ENCODE results near the gene AQP1. TPM values are rescaled to one million over a fixed set of nuclear protein-coding genes. Genes with fewer than 3 reads are reported as not detected.

AQP1 gene
- total RNA-seq, 1 donor from 2014 or later = 253 TPM

DNA sequence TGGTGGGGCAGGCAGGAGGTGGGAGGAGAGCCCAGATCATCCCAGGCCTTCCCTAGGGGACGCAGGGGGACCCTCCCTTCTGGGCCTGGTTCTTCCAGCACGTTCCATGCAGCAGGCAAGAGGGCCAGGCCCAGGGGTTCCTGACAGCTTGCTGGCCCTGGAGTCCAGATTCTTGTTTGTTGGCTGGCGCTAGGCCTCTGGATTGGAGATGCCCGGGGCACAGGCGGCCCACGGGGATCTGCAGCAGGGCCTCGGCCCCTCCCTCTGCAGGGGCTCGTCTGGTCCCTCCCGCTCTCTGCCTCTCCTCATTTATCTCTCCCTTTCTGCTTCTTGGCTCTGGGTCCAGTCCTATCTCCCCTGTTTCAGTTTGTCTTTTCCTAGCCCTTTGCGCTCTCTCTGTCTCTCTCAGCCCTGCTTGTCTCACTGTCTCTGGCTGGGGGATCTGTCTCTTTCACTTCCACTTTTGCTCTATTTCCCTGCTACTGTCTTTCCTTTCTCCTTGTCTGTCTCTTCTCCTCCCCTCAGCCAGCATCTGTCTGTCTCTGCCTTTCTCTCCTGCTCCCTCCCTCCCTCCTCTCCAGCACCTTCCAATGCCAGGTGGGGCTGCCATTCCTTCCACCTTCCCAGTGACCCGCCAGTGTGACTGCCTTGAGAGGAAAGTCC, 1.1 kb upstream of the AQP1 start:
- H3K27ac ChIP-seq (replicated peaks) = peak overlapping the region; percentile 92
- no peaks in the 10 kb centered on the region for H3K36me3 ChIP-seq
- H3K4me3 ChIP-seq = peak overlapping the region; percentile 70
- H3K9me3 ChIP-seq (replicated peaks) = no peaks in the 10 kb centered on the region
- no peak for DNase-seq
- intact Hi-C loops (cut with micrococcal nuclease) = no loop called here
- TF ChIP-seq, protein P1, sequence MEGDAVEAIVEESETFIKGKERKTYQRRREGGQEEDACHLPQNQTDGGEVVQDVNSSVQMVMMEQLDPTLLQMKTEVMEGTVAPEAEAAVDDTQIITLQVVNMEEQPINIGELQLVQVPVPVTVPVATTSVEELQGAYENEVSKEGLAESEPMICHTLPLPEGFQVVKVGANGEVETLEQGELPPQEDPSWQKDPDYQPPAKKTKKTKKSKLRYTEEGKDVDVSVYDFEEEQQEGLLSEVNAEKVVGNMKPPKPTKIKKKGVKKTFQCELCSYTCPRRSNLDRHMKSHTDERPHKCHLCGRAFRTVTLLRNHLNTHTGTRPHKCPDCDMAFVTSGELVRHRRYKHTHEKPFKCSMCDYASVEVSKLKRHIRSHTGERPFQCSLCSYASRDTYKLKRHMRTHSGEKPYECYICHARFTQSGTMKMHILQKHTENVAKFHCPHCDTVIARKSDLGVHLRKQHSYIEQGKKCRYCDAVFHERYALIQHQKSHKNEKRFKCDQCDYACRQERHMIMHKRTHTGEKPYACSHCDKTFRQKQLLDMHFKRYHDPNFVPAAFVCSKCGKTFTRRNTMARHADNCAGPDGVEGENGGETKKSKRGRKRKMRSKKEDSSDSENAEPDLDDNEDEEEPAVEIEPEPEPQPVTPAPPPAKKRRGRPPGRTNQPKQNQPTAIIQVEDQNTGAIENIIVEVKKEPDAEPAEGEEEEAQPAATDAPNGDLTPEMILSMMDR (IDR thresholded peaks at IDR 0.05; ENCODE audit: borderline replicate concordance) = no peak
- no peaks in the 10 kb centered on the region for H3K27me3 ChIP-seq (ENCODE audit: low read depth)
- peaks cover 98% of the 10 kb centered on the region for H3K4me1 ChIP-seq

DNA sequence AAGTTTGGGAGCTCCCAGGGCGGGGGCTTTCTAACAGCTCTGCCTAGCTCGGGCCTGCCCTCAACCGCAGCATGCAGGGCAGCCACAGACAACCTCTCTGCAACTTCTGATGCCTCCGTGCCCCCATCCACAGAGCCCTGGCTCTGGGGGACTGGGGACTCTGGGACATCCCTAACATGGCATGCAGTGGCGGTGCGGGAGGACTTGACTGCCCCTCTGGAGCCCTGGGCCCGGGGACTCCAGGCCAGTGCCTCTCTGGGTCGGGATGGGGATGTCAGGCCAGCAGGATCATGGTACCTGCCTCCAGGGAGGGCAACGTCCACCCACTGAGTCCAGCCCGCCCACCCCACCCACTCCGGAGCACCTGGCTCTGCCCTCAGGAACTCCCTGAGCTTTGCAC, 520 bp upstream of the AQP1 start:
- Histone ChIP-seq H3K4me3 (peak overlapping the region; percentile 70), H3K9me3 (replicated peaks) (no peaks in the 10 kb centered on the region), H3K27me3 (ENCODE audit: low read depth) (no peaks in the 10 kb centered on the region), H3K27ac (replicated peaks) (peak overlapping the region; percentile 92), H3K4me1 (peaks cover 98% of the 10 kb centered on the region), H3K36me3 (no peaks in the 10 kb centered on the region)
- intact Hi-C loops (cut with micrococcal nuclease) = no loop called here
- TF ChIP-seq, protein P1 (IDR thresholded peaks at IDR 0.05; ENCODE audit: borderline replicate concordance) = no peak
- DNase-seq = no peak

DNA sequence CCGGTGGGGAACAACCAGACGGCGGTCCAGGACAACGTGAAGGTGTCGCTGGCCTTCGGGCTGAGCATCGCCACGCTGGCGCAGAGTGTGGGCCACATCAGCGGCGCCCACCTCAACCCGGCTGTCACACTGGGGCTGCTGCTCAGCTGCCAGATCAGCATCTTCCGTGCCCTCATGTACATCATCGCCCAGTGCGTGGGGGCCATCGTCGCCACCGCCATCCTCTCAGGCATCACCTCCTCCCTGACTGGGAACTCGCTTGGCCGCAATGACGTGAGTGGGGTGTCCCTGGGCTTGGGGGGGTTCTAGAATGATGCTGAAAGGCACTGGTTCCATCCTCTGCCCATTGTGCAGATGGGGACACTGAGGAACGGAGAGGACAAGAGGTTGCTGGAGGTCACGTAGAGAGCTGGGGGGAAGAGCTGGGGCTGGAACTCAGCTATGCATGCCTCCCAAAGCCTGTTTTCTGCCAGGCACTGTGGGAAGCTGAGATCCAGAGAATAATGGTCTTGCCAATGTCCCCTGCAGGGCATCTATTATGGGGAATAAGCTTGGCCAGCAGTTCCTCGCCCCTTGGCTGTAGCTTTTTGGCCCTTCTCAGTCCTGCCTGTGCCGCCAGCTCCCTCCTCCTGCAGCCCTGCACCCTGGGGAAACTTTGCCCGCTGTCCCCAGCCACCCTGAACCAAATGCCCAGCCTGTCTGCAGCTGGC, 523 bp downstream of the AQP1 start:
- no peaks in the 10 kb centered on the region for H3K9me3 ChIP-seq (replicated peaks)
- H3K4me1 ChIP-seq = peaks cover 98% of the 10 kb centered on the region

DNA sequence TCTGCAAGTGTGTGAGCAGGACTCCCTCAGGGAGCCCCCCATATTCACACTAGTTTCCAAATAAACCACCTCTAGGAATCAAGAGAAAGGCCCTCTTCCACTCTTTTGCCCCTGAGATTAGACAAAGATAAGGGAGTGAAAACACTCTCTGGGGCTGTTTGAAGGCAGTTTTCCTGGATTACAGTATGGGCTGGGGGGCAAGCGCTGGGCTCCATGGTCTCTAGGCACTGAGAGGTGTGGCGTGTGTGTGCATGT, 1.0 kb downstream of the AQP1 start:
- no peak for DNase-seq
- Histone ChIP-seq H3K27ac (replicated peaks) (peak overlapping the region; percentile 92), H3K4me1 (peaks cover 98% of the 10 kb centered on the region), H3K36me3 (no peaks in the 10 kb centered on the region), H3K9me3 (replicated peaks) (no peaks in the 10 kb centered on the region), H3K4me3 (peak overlapping the region; percentile 70), H3K27me3 (ENCODE audit: low read depth) (no peaks in the 10 kb centered on the region)
- TF ChIP-seq, protein P1 (IDR thresholded peaks at IDR 0.05; ENCODE audit: borderline replicate concordance) = no peak
- intact Hi-C loops (cut with micrococcal nuclease) = no loop called here

More for the DNA sequence above, 523 bp downstream of the AQP1 start:
- Histone ChIP-seq H3K27ac (replicated peaks) (peak overlapping the region; percentile 92), H3K36me3 (no peaks in the 10 kb centered on the region), H3K27me3 (ENCODE audit: low read depth) (no peaks in the 10 kb centered on the region), H3K4me3 (peak overlapping the region; percentile 70)
- intact Hi-C loops (cut with micrococcal nuclease) = no loop called here
- DNase-seq = no peak
- TF ChIP-seq, protein P1 (IDR thresholded peaks at IDR 0.05; ENCODE audit: borderline replicate concordance) = no peak

DNA sequence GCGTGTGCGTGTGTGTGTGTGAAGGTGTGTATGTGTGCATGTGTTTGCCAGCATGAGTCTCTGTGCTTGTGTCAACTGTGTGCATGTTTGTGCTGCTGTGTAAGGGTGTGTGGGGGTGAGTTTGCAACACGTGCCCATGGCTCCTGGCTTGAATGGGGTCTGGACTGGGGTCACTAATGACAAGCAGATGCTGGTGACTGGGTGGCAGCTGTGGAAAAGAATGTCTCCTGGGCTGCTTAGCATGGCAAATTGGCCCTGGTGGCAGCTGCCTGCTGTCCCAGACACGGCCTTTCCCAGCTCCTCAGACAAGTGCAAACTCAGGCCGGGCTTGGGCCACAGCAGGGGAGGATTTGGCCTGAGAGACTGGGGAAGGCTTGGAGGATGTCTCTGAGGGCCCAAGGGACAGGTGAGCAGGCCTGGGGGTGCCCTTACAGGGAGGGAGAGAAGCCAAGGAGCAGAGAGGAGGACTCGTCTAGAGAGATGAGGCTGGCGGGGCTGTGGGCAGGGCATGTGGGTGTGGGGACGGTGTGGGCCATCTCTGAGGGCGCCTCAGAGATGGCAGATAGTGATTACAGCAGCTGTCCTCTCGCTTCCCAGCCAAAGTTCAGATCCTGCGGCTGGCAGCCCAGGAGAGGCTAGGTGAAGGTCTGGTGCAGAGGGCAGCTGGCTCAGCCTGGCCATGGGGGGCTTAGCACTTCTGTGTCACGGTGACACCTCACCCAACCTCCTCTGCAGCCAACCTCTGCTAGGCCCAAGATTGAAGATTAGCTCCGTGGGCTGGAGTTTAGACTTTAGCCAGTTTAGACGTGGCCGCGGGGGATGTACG, 1.5 kb downstream of the AQP1 start:
- H3K4me1 ChIP-seq = peaks cover 98% of the 10 kb centered on the region
- H3K4me3 ChIP-seq = peak overlapping the region; percentile 70
- intact Hi-C loops (cut with micrococcal nuclease) = no loop called here
- H3K36me3 ChIP-seq = no peaks in the 10 kb centered on the region
- H3K27me3 ChIP-seq (ENCODE audit: low read depth) = no peaks in the 10 kb centered on the region
- no peaks in the 10 kb centered on the region for H3K9me3 ChIP-seq (replicated peaks)
- no peak for DNase-seq
- peak overlapping the region; percentile 92 for H3K27ac ChIP-seq (replicated peaks)
- TF ChIP-seq, protein P1 (IDR thresholded peaks at IDR 0.05; ENCODE audit: borderline replicate concordance) = no peak

Data from left ventricle myocardium inferior (tissue), 1 donor.